Renal cortical epithelial cell (primary cell): Measurements from ENCODE around the gene MME. TPM values are rescaled to one million over a fixed set of nuclear protein-coding genes. Genes with fewer than 3 reads are reported as not detected.
A peak's percentile ranks its signal among the peaks of the same experiment; 100 is the strongest.

Source experiments
- DNase-seq: peaks from one replicate; pipeline ENCODE4 v3.0.0-alpha.2; 2011; ENCODE audit warnings: low read depth
- total RNA-seq: library from RNA; depleted of rRNA; stranded (reverse); fragments of >200 nt; gene quantifications from 2 replicates; pipeline ENCODE4 v1.2.3, GENCODE V29; 2014

The MME gene
- total RNA-seq, 1 donor from 2014 or later, result 7.3 TPM

GRCh38 chr3:155233213-155233612, 153.1 kb downstream of the MME start:
- DNase-seq, result peak; percentile 90

Other genes starting within 250 kb of the MME start
- gene STRIT1, start 213.4 kb downstream of the MME start, total RNA-seq, result not detected in 2 replicates